A549 (cell line): Measurements from ENCODE around the gene ZNF70. TPM values are rescaled to one million over a fixed set of nuclear protein-coding genes. Genes with fewer than 3 reads are reported as not detected.

Experiments used
- ATAC-seq, 2 experiments: fragments of 200-7000 bp in 1 of 2; fragments of >200 bp in 1 of 2; cut with Nextera tagmentation in 1 of 2; cut with Tn5 transposase in 1 of 2; 3 replicates each; pipeline versions ENCODE4 v1.8.0 to v1.9.1; 2018 to 2020; ENCODE audit warnings: mild to moderate bottlenecking in 1 of 2, moderate library complexity in 1 of 2
- CTCF ChIA-PET: fragments of 300-600 bp; sonication (Branson Sonifier 250); formaldehyde crosslinking; extraction: SDS; loops from one replicate; lab custom pipeline; 2021; ENCODE audit warnings: antibody characterized with exemption, inconsistent platforms; lab: Yijun Ruan, JAX
- POLR2A ChIA-PET: fragments of 350-600 bp; formaldehyde crosslinking; extraction: SDS; loops from one replicate; lab custom pipeline; 2021; ENCODE audit warnings: antibody characterized with exemption, inconsistent platforms; lab: Yijun Ruan, JAX
- DNase-seq, 2 experiments: peaks; one replicate each; pipeline versions ENCODE4 v3.0.0 to v3.0.0-alpha.2; 2011 to 2016; ENCODE audit warnings: low read depth in 1 of 2, low spot score in 1 of 2
- FAIRE-seq: peaks from 2 replicates; lab custom pipeline; 2011; peaks lifted over from hg19 to GRCh38; lab: Jason Lieb, UNC
- H3K27ac ChIP-seq, 2 experiments: fragments of >200 bp; sonication (Bioruptor Twin); formaldehyde crosslinking; 3 replicates each; pipeline ENCODE4 v1.5.1; 2016 to 2017
- H3K4me1 ChIP-seq: fragments of >200 bp; sonication (Bioruptor Twin); formaldehyde crosslinking; 3 replicates; pipeline ENCODE4 v1.6.1; 2016
- H3K4me2 ChIP-seq: fragments of >200 bp; sonication (Bioruptor Twin); formaldehyde crosslinking; 3 replicates; pipeline ENCODE4 v1.6.1; 2016
- H3K4me3 ChIP-seq: fragments of >200 bp; sonication (Bioruptor Twin); formaldehyde crosslinking; 3 replicates; pipeline ENCODE4 v1.5.1; 2016
- H3K9me3 ChIP-seq: fragments of >200 bp; sonication (Bioruptor Twin); formaldehyde crosslinking; 3 replicates; pipeline ENCODE4 v1.6.1; 2016
- ATOH8 ChIP-seq: fragments of 250-450 bp; sonication (Bioruptor Pico); IDR thresholded peaks from 2 replicates; pipeline ENCODE4 v1.5.0; 2020; ENCODE audit warnings: low read depth, mild to moderate bottlenecking, moderate library complexity
- BHLHE40 ChIP-seq: IDR thresholded peaks from 2 replicates; pipeline ENCODE4 v1.6.1; 2012; ENCODE audit warnings: low read depth, low read length, inconsistent platforms
- CBX8 ChIP-seq: fragments of 200-600 bp; sonication (generic); IDR thresholded peaks from 2 replicates; pipeline ENCODE4 v1.6.1; 2016
- CEBPB ChIP-seq, 2 experiments: fragments of >200 bp in 1 of 2; sonication (Bioruptor Twin) in 1 of 2; formaldehyde crosslinking in 1 of 2; IDR thresholded peaks; 2 replicates each; pipeline ENCODE4 v1.6.1; 2012 to 2016
- EHF ChIP-seq: fragments of 250-450 bp; sonication (Bioruptor Pico); IDR thresholded peaks from 2 replicates; pipeline ENCODE4 v1.5.0; 2020; ENCODE audit warnings: mild to moderate bottlenecking
- EHMT2 ChIP-seq: fragments of 200-600 bp; sonication (generic); IDR thresholded peaks from 2 replicates; pipeline ENCODE4 v1.6.1; 2016; ENCODE audit warnings: antibody characterized with exemption, low read depth, mild to moderate bottlenecking, moderate library complexity
- HDAC2 ChIP-seq: fragments of 200-600 bp; sonication (generic); IDR thresholded peaks from 2 replicates; pipeline ENCODE4 v1.6.1; 2016
- HES2 ChIP-seq: fragments of >200 bp; sonication (Bioruptor Twin); formaldehyde crosslinking; IDR thresholded peaks from 2 replicates; pipeline ENCODE4 v1.6.1; 2016
- HEYL ChIP-seq: fragments of 250-450 bp; sonication (Bioruptor Pico); IDR thresholded peaks from 2 replicates; pipeline ENCODE4 v1.8.0; 2021; ENCODE audit warnings: mild to moderate bottlenecking, moderate library complexity
- KDM1A ChIP-seq: fragments of 200-600 bp; sonication (generic); IDR thresholded peaks from 2 replicates; pipeline ENCODE4 v1.6.1; 2016; ENCODE audit warnings: low read depth, mild to moderate bottlenecking
- MAFK ChIP-seq: fragments of 450-650 bp; IDR thresholded peaks from 2 replicates; pipeline ENCODE4 v1.6.1; 2014; ENCODE audit not compliant: partially characterized antibody
- NFE2L2 ChIP-seq: fragments of 150-350 bp; conservative IDR thresholded peaks from 2 replicates; pipeline ENCODE4 v1.6.1; 2014; ENCODE audit warnings: low read length
- NPAS2 ChIP-seq: fragments of 250-450 bp; sonication (Bioruptor Pico); IDR thresholded peaks from 2 replicates; pipeline ENCODE4 v1.8.0; 2022; ENCODE audit warnings: mild to moderate bottlenecking, moderate library complexity, borderline replicate concordance
- POLR2AphosphoS2 ChIP-seq: conservative IDR thresholded peaks from 2 replicates; pipeline ENCODE4 v1.6.1; 2012; ENCODE audit warnings: low read length, improper control_type of control experiment, inconsistent platforms
- RAD21 ChIP-seq, 2 experiments: fragments of >200 bp in 1 of 2; sonication (Bioruptor Twin) in 1 of 2; formaldehyde crosslinking in 1 of 2; IDR thresholded peaks in 1 of 2; conservative IDR thresholded peaks in 1 of 2; 2 replicates in 1 of 2; 3 replicates in 1 of 2; pipeline ENCODE4 v1.6.1; 2012 to 2018; ENCODE audit warnings: inconsistent platforms in 1 of 2
- RNF2 ChIP-seq: fragments of 200-600 bp; sonication (generic); IDR thresholded peaks from 2 replicates; pipeline ENCODE4 v1.6.1; 2016; ENCODE audit warnings: low read depth, mild to moderate bottlenecking, antibody characterized with exemption, moderate library complexity, borderline replicate concordance
- SREBF2 ChIP-seq: fragments of 450-650 bp; IDR thresholded peaks from 2 replicates; pipeline ENCODE4 v1.6.1; 2014; ENCODE audit warnings: mild to moderate bottlenecking, moderate library complexity
- TFCP2L1 ChIP-seq: fragments of 250-450 bp; sonication (Bioruptor Pico); IDR thresholded peaks from 2 replicates; pipeline ENCODE4 v1.5.0; 2021; ENCODE audit warnings: mild to moderate bottlenecking
- ZC3H11A ChIP-seq: fragments of 450-650 bp; IDR thresholded peaks from 2 replicates; pipeline ENCODE4 v1.6.1; 2014; ENCODE audit warnings: antibody characterized with exemption, mild to moderate bottlenecking
- ZFP36 ChIP-seq: fragments of 450-650 bp; IDR thresholded peaks from 2 replicates; pipeline ENCODE4 v1.6.1; 2014; ENCODE audit warnings: borderline replicate concordance; ENCODE audit not compliant: partially characterized antibody
- ZNF302 ChIP-seq: fragments of 250-450 bp; sonication (Bioruptor Pico); IDR thresholded peaks from 2 replicates; pipeline ENCODE4 v1.9.0; 2021; ENCODE audit warnings: inconsistent platforms, mild to moderate bottlenecking, moderate library complexity
- WGBS: methylation state at CpG from one replicate; pipeline ENCODE4 v1.1.6; 2017; ENCODE audit errors: missing lambda C conversion rate; 5-methylcytosine and 5-hydroxymethylcytosine counted together
- polyA plus RNA-seq, 4 experiments: library from polyadenylated mRNA; depleted of rRNA in 3 of 4; stranded (reverse); fragments of >200 nt; fragmentation: RNase III in 1 of 4; extraction: RNeasy Plus Mini Kit Qiagen cat#74134 plus additional on column Dnase treatment in 1 of 4; gene quantifications; 2 replicates in 3 of 4; 3 replicates in 1 of 4; pipeline ENCODE4 v1.2.3, GENCODE V29; 2011 to 2017
- TF ChIP-seq, protein P1 (sequence below): fragments of 150-350 bp; IDR thresholded peaks from 2 replicates; pipeline ENCODE4 v1.6.1; 2014; ENCODE audit warnings: low read depth, mild to moderate bottlenecking, low read length
- TF ChIP-seq, protein P2 (sequence below): fragments of 250-450 bp; sonication (Bioruptor Pico); IDR thresholded peaks from 2 replicates; pipeline ENCODE4 v1.5.0; 2021; ENCODE audit warnings: mild to moderate bottlenecking, moderate library complexity, borderline replicate concordance

ZNF70 gene
- polyA plus RNA-seq, 2 of the 4 experiments (the other 2 are of a cell fraction), result 0.88 to 1.2 TPM

- POLR2A ChIA-PET, result no interaction called here
- FAIRE-seq, result no peak
- WGBS, result 84% methylated on average over 4 of the region's 4 CpGs
- Histone ChIP-seq H3K27ac (no peak overlapping the region), H3K4me3 (no peak overlapping the region), H3K4me2 (no peak overlapping the region), H3K9me3 (no peaks in the 10 kb centered on the region), H3K4me1 (no peaks in the 10 kb centered on the region)
- TF ChIP-seq HES2 (no peak), NPAS2 (CRISPR knock-in tag) (no peak), EHF (CRISPR knock-in tag) (no peak), ZC3H11A (no peak), POLR2AphosphoS2 (no peak), HDAC2 (no peak), ZNF302 (CRISPR knock-in tag) (no peak), RAD21 (conservative IDR thresholded peaks at IDR 0.05 in 1 of 2, IDR thresholded peaks at IDR 0.05 in 1 of 2) (no peak), EHMT2 (no peak), NFE2L2 (no peak), CEBPB (IDR thresholded peaks at IDR 0.05) (no peak), SREBF2 (no peak), MAFK (no peak), ATOH8 (no peak), ZFP36 (no peak)
- TF ChIP-seq, protein P1, sequence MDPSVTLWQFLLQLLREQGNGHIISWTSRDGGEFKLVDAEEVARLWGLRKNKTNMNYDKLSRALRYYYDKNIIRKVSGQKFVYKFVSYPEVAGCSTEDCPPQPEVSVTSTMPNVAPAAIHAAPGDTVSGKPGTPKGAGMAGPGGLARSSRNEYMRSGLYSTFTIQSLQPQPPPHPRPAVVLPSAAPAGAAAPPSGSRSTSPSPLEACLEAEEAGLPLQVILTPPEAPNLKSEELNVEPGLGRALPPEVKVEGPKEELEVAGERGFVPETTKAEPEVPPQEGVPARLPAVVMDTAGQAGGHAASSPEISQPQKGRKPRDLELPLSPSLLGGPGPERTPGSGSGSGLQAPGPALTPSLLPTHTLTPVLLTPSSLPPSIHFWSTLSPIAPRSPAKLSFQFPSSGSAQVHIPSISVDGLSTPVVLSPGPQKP, result no peak
- no peak for ATAC-seq
- CTCF ChIA-PET, result interaction anchor here (0.7 to 3.2 kb wide), 2 partner anchors 8 to 32 kb away, joined by 3 to 22 read pairs; partner anchors contain the start of gene CHCHD10
- DNase-seq, result no peak
These were observed 8.7 kb upstream of the ZNF70 start for GRCh38 chr22:23759566-23759965.

DNA sequence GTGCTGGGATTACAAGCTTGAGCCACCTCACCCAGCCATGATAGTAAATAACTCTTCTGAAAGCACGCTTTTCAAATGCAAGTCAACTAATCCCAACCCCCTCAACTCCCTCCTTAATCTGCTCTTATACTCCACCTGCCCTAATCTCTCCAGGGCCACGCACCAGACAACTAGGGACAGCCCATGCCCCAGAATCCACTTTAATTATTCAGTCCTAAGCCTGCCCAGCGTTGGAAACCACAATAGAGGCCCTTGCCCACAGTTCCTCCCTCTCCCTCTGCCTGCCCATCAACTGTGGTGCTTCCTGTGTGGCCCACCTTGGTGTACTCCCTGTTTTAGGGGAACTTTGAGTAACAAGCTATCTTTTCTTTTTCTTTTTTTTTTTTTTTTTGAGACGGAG lies 6.0 kb upstream of the ZNF70 start:
- WGBS, result 84% methylated on average over 4 of the region's 4 CpGs
- Histone ChIP-seq H3K4me2 (no peak overlapping the region), H3K9me3 (no peaks in the 10 kb centered on the region), H3K27ac (no peak overlapping the region), H3K4me3 (no peak overlapping the region), H3K4me1 (no peaks in the 10 kb centered on the region; the same call in 2 of the 3 replicates)
- no peak for ATAC-seq
- no peak for FAIRE-seq
- TF ChIP-seq, protein P2, sequence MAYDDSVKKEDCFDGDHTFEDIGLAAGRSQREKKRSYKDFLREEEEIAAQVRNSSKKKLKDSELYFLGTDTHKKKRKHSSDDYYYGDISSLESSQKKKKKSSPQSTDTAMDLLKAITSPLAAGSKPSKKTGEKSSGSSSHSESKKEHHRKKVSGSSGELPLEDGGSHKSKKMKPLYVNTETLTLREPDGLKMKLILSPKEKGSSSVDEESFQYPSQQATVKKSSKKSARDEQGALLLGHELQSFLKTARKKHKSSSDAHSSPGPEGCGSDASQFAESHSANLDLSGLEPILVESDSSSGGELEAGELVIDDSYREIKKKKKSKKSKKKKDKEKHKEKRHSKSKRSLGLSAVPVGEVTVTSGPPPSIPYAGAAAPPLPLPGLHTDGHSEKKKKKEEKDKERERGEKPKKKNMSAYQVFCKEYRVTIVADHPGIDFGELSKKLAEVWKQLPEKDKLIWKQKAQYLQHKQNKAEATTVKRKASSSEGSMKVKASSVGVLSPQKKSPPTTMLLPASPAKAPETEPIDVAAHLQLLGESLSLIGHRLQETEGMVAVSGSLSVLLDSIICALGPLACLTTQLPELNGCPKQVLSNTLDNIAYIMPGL (CRISPR knock-in tag), result no peak
- no peak for TF ChIP-seq ZNF302 (CRISPR knock-in tag)
- TF ChIP-seq HDAC2, result no peak
- TF ChIP-seq HEYL (CRISPR knock-in tag), result no peak
- TF ChIP-seq KDM1A, result no peak
- TF ChIP-seq SREBF2, result no peak
- TF ChIP-seq TFCP2L1 (CRISPR knock-in tag), result no peak
- no peak for TF ChIP-seq RNF2
- TF ChIP-seq BHLHE40, result no peak
- TF ChIP-seq CBX8, result no peak
- TF ChIP-seq, all 56 proteins: peak for 0
- CTCF ChIA-PET, result interaction anchor here (3.2 kb wide), 1 partner anchor 11 kb away, joined by 22 read pairs; the partner anchor contains the start of gene CHCHD10
- no peak for DNase-seq
- POLR2A ChIA-PET, result no interaction called here
